A549 treated with CORT108297 at 1 μM for 4 hours (cell line): ENCODE measurements around the gene BIRC6. TPM values are rescaled to one million over a fixed set of nuclear protein-coding genes. Genes with fewer than 3 reads are reported as not detected.

ENCODE experiments used
- total RNA-seq: library from RNA; stranded (reverse); fragments of 200-300 nt; extraction: Qiagen RNA extraction; gene quantifications from 5 replicates; pipeline ENCODE4 v1.2.3, GENCODE V29; 2022

Gene BIRC6
- 28.4 to 42.0 TPM (median 30.7 TPM) in 5 replicates for total RNA-seq

DNA sequence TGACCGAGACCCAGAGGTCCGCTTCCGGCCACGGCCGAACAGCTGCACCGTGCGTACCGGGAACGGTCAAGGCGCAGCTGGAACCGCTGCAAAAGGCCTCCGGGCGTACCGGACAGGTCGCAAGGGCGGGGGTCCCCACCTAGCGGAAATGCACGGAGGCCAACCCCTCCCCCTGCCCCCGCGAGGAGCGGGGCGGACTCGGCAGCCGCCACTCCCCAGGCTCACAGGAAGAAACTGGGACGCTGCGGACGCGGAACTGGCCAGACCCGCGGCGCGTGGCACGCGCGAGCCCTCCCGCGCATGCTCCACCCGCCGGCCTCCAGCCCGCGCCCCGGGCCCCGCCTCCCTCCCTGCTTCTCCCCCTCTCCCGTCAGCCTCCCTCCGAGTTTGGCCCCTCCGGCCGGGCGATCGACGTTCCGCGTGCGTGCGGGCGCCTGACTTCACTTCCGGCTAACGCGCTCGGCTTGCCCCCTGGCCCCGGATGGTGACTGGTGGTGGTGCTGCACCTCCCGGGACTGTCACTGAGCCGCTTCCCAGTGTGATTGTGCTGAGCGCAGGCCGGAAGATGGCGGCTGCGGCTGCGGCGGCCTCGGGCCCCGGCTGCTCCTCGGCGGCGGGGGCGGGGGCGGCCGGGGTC lies at the start of gene BIRC6:
BIRC6 (plus strand) TSS at position 343 of the 637 bp plus-strand sequence; CDS start at position 482, 139 bp downstream.

DNA sequence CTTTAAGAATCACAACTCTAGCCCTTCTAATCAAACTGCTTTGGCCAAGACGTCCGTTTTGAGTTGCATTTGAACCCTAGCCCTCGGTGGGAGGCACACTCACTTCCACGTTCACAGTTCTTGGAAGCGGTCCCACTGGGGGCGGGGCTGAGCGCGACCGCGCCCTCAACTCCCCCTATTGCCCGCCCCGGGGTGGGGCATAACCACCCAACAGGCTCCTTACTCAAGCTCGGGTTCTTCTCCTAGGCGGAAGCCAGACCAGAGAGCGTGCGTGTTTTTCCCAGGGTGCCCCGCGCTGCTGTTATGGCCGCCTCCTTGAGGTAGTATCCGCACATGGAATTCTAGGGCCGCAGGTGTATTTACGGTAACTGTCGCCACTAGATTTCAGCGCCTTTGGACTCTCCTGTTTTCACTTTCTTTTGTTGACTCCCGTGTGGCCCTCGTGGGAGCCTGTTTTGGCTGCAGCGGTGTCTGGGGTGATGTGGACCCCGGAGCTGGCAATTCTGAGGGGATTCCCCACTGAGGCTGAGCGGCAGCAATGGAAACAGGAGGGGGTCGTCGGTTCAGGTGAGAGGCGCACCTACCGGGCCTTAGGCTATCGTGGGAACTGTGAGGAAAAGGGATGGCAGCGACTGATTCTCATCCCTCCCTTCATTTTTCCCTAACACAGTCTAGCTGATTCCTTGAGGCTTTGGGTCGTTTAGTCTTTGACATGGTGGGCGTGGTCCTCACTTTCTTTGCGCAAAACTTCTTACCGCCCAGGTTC lies 271.2 kb downstream of the BIRC6 start, which contains the start of gene TTC27:
TTC27 (plus strand) TSS at position 237 of the 766 bp plus-strand sequence; CDS start at position 480, 243 bp downstream.

Other genes with a start within 250 kb of the BIRC6 start
- 14.2 to 19.3 TPM (median 17.6 TPM) in 5 replicates for gene SLC30A6, start 191.2 kb upstream of the BIRC6 start, total RNA-seq
- not detected in 5 replicates for gene NLRC4, start 92.1 kb upstream of the BIRC6 start, total RNA-seq
- 43.5 to 56.9 TPM (median 51.0 TPM) in 5 replicates for gene YIPF4, start 79.1 kb upstream of the BIRC6 start, total RNA-seq